ENCODE results near the gene GALNT10.

DNA sequence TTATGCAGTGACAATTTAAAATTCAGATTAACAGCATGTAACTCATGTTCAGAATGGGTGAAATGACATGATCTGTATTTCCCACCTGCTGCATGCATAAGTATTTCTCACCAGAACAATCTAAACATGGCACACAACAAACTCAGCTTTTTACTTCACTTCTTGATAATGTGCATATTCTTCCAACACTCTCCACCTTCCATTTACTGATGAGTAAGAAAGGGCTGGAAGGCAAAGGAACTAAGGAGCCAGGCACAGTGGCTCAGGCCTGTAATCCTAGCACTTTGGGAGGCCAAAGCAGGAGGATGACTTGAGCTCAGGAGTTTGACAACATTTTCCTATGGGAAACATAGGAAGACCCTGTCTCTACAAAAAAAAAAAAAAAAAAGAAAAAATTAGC, 219.5 kb downstream of the GALNT10 start:
- TF ChIP-seq CTCF (IDR thresholded peaks at IDR 0.05; ENCODE audit: poor library complexity), result no peak
- no peak for TF ChIP-seq EZH2 (IDR thresholded peaks at IDR 0.05; ENCODE audit: borderline replicate concordance)
- TF ChIP-seq EZH2phosphoT487 (IDR thresholded peaks at IDR 0.05; ENCODE audit: low read depth, severe bottlenecking, unreplicated experiment), result no peak
